ENCODE measurements around the gene SH3PXD2A.
"Not testable (repeated sequence)": the region's sequence is repeated elsewhere in the genome, so short reads cannot be mapped to it uniquely, and the experiment has no call there.

Gene SH3PXD2A

GRCh38 chr10:103752680-103753248 lies 102.6 kb downstream of the SH3PXD2A start:
- DNase-seq (ENCODE audit: low read depth in 3 of 3, low spot score in 1 of 3) = no peak

DNA sequence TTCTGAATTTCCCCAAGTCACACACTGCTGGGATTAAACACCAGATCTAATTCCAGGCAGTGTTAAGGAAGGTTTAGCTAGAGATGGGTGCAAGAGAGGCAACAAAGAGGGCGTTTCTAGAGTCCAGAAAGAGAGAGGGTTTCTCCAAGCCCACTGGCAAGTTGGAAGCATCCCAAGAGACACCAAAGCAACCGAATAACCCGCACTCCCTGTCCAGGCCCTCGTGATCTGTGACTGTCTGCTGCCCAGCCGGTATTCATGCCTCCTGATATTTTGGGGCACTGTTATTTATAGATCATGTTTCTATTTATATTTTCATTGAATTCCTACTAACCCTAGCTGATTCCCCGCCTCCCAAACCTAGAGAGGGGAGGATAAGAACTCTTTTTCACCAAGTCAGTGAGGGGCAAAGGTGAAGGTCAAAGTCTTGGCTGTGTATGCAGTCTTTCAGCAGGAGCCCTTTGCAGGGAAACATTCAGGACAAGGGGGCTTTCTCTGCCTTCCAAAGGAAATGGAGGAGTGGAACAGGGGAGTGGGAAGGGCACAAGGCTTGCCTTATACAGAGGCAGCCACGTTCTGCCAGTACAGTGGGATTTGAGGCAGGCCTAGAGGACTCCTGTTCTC lies 103.6 kb downstream of the SH3PXD2A start:
- no peak for DNase-seq (ENCODE audit: low read depth in 3 of 3, low spot score in 1 of 3)

GRCh38 chr10:103750836-103751235 lies 104.5 kb downstream of the SH3PXD2A start:
- DNase-seq (ENCODE audit: low read depth in 3 of 3, low spot score in 1 of 3) = no peak

GRCh38 chr10:103749779-103750178 lies 105.6 kb downstream of the SH3PXD2A start:
- no peak for DNase-seq (ENCODE audit: low read depth in 3 of 3, low spot score in 1 of 3)

GRCh38 chr10:103748020-103748419 lies 107.4 kb downstream of the SH3PXD2A start:
- DNase-seq (ENCODE audit: low read depth in 3 of 3, low spot score in 1 of 3) = no peak

GRCh38 chr10:103747193-103747865 lies 108.0 kb downstream of the SH3PXD2A start:
- no peak for DNase-seq (ENCODE audit: low read depth in 3 of 3, low spot score in 1 of 3)

GRCh38 chr10:103746598-103746997 lies 108.8 kb downstream of the SH3PXD2A start:
- DNase-seq (ENCODE audit: low read depth in 3 of 3, low spot score in 1 of 3) = no peak

DNA sequence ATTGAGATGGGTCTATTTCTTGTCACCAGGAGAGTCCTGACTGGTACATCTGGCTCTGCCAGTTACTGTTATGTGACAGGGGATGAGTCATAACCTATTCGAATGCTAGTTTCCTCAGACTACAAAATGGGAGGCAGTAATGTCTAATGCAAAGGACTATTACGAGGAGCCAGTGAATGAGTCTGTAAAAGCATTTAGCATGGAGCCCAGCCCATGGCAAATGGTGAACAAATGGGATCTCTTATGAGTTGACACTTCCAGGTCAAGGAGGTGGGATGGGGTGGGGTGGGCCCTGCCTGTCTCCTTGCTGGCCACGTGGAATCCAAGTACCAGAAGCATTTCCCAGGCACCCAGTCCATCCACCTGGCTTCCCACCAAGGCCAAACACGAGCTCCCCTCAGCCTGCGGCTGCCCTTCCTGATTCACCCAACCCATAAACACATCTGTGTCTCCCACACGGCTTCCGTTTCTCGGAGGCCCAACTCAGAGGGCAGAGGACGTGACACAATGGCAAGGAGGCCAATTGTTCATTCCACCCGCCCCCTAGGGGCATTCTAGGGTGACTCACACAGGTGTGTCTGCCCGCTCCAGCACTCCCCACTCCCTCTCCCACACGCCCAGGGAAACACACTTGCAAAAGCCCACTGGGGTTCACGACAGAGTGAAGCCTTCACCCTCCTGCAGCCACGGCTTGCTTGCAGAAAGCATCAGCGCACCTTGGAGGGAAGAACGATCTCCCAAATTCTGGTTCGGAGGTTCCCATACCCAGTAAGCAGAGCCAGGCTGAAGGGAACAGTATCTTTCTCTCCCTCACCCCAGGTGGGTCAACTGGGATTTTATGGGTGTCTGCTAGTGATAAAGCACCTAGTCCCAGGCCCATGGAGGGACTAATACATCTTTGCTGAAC lies 109.8 kb downstream of the SH3PXD2A start:
- DNase-seq (ENCODE audit: low read depth in 3 of 3, low spot score in 1 of 3) = peak; percentile 22 to 36 (median 27)

- no peak for DNase-seq (ENCODE audit: low read depth in 3 of 3, low spot score in 1 of 3)
These were observed 112.6 kb downstream of the SH3PXD2A start for GRCh38 chr10:103742824-103743223.

GRCh38 chr10:103740611-103741010 lies 114.8 kb downstream of the SH3PXD2A start:
- DNase-seq (ENCODE audit: low read depth in 3 of 3, low spot score in 1 of 3) = no peak

DNA sequence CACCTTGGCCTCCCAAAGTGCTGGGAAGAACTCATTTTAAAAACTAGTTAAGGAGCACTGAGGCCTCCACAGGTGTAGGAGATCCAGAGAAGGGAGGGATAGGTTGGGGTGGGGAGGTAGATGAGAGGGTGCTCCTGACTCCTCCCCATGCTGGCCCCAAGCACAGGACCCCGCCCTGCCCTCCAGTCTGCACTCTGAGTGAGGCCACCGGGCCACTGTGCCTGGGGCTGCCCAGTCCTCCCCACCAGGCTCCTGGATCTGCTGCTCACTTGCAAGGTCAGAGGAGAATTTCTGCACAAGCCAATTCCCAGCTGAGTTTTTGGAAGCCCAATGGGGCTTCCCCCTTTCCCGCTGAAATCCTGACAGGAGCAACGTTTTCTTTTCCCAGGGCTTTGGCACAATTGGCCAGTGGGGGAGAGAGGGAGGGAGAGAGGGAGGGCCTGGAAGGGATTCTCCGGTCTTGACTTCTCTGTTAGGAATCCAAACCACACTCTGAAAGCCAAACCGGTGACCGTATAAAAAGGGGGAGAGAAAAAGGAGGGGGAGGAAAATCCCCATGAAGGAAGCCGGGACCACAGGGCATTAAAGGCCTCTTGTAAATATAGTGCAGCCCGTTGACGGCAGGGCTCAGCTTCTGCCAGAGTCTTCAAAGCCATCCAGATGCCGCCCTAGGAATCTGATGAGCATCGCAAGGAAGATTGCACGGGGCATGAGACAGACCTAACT lies 116.2 kb downstream of the SH3PXD2A start:
- no peak for DNase-seq (ENCODE audit: low read depth in 3 of 3, low spot score in 1 of 3)

- DNase-seq (ENCODE audit: low read depth in 3 of 3, low spot score in 1 of 3) = no peak
These were observed 117.5 kb downstream of the SH3PXD2A start for GRCh38 chr10:103737735-103738367.

- DNase-seq (ENCODE audit: low read depth in 3 of 3, low spot score in 1 of 3) = no peak
These were observed 118.6 kb downstream of the SH3PXD2A start for GRCh38 chr10:103736763-103737162.

GRCh38 chr10:103736044-103736443 lies 119.3 kb downstream of the SH3PXD2A start:
- DNase-seq (ENCODE audit: low read depth in 3 of 3, low spot score in 1 of 3) = no peak

- no peak for DNase-seq (ENCODE audit: low read depth in 3 of 3, low spot score in 1 of 3)
These were observed 120.6 kb downstream of the SH3PXD2A start for GRCh38 chr10:103734731-103735130.

DNA sequence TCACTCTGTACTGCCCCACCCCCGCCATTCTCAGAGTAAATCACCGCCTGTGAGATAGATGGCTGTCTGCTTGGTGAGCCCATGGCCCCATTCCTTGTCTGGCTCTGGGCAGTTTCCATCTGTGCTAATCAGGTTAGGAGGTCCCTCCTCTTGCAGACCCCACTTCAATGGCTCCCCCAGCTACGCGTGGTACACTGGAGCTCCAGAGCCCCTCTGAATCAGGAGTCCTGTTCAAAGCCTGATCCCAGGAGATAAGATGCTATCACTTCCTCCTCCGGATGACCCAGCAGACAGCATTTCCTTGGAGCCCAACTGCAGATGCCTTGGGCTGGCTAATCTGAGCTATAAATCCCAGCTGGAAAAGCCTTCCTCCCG lies 122.3 kb downstream of the SH3PXD2A start:
- no peak for DNase-seq (ENCODE audit: low read depth in 3 of 3, low spot score in 1 of 3)

DNA sequence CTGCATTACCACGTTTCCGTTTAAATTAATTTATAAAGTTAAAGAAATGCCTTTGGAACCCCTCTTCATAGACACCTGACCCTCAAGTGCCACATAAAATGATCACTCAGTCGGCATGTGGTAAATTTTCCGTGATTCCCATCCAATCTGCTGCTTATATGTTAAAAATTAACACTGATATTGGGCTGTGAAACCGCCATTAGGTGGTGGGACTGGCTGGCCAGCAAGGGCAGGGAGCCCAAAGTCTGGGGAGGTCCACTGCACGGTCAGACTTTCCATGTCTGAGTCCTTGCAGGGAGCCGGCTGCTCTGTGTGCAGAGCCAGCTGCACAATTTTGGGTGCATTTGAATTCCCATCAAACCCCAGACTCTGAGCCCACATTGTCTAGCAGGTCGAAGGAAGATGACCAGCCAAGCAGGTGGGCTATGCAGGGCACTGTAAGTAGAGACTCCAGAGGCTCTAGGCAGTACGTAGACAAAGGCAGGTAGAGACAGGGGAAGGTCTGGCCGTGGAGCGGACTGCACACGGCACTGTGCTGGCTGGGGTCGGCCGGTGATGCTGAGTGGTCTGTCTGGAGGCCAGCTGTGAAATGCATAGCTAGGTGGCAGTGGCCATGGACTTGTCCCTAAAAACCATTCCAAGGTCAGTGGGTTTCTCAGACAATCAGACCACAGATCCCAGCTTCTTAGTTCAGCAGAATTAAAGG lies 122.9 kb downstream of the SH3PXD2A start:
- DNase-seq (ENCODE audit: low read depth in 3 of 3, low spot score in 1 of 3) = no peak

- DNase-seq (ENCODE audit: low read depth in 3 of 3, low spot score in 1 of 3) = no peak
These were observed 123.6 kb downstream of the SH3PXD2A start for GRCh38 chr10:103731609-103732270.

GRCh38 chr10:103731026-103731425 lies 124.3 kb downstream of the SH3PXD2A start:
- not testable (repeated sequence) for DNase-seq (ENCODE audit: low read depth in 3 of 3, low spot score in 1 of 3)
